Measurements from ENCODE around the gene WDR82. TPM values are rescaled to one million over a fixed set of nuclear protein-coding genes. Genes with fewer than 3 reads are reported as not detected.

WDR82 gene
- total and polyA plus RNA-seq, 10 of the 15 experiments (the other 5 are each of a cell fraction or from before 2014, with no cell fraction given) = 10.1 to 82.4 (median 48.7) TPM

GRCh38 chr3:52313774-52314188 lies 35.3 kb upstream of the WDR82 start (continued):
- TF ChIP-seq ZBTB33 (IDR thresholded peaks at IDR 0.05) (no peak), CEBPB (IDR thresholded peaks at IDR 0.05; ENCODE audit: borderline replicate concordance in 1 of 2, low read depth in 2 of 2, low read length in 2 of 2) (no peak), HSF1 (IDR thresholded peaks at IDR 0.05; ENCODE audit: low read depth, low read length) (peak; percentile 24; the same call in 1 of the 2 replicates), NFYB (IDR thresholded peaks at IDR 0.05; ENCODE audit: insufficient read depth, low read depth, low read length) (no peak), ETV6 (conservative IDR thresholded peaks at IDR 0.05 in 1 of 2, IDR thresholded peaks at IDR 0.05 in 1 of 2; ENCODE audit: borderline replicate concordance in 1 of 2, low read depth in 1 of 2) (peak in 1 of 2 experiments; percentile 56; a peak in 1 of 4 replicates)

- no peaks in the 10 kb centered on the region for H3K9me3 ChIP-seq (replicated peaks; ENCODE audit: control insufficient read depth, insufficient read depth, low read length)
- peak; percentile 51 for ATAC-seq
- intact Hi-C loops (cut with micrococcal nuclease; ENCODE audit: unreplicated experiment) = no loop called here
- no peaks in the 10 kb centered on the region for H3K79me2 ChIP-seq (ENCODE audit: control insufficient read depth, insufficient read depth, low read length)
- peak overlapping the region; percentile 84 for H3K4me2 ChIP-seq (ENCODE audit: control insufficient read depth, insufficient read depth)
- no TSS peak for BruUV-seq (replicated peaks)
- CTCF ChIA-PET = interaction anchor here (1.1 to 8.2 kb wide), 4 partner anchors 12 to 82 kb away, joined by 4 to 60 read pairs (median 12); no protein-coding TSS in a partner anchor
- no peak for FAIRE-seq
- SMC1A ChIA-PET (ENCODE audit: uncharacterized antibody, unreplicated experiment) = interaction anchor here (0.7 to 2.6 kb wide), 5 partner anchors 13 to 28 kb away, joined by 3 to 12 read pairs (median 4); no protein-coding TSS in a partner anchor
- H4K20me1 ChIP-seq (ENCODE audit: control insufficient read depth, insufficient read depth) = no peaks in the 10 kb centered on the region
- RAD21 ChIA-PET (ENCODE audit: unreplicated experiment) = interaction anchor here (0.7 to 1.7 kb wide), 5 partner anchors 12 to 37 kb away, joined by 3 to 7 read pairs (median 4); partner anchors contain the start of gene GLYCTK
- POLR2A ChIA-PET = interaction anchor here (1.1 to 5.7 kb wide), 3 partner anchors 13 to 116 kb away, joined by 3 to 29 read pairs (median 5); partner anchors contain the start of gene ALAS1
- H3K4me1 ChIP-seq (ENCODE audit: control insufficient read depth, insufficient read depth, low read length) = peaks cover 63% of the 10 kb centered on the region
- DNase-seq (ENCODE audit: low read depth, low spot score) = no peak
- H3K36me3 ChIP-seq (ENCODE audit: control insufficient read depth in 2 of 2, insufficient read depth in 2 of 2, low read length in 1 of 2) = no peaks in the 10 kb centered on the region; a peak in 1 of 4 replicates
- in situ Hi-C loops (cut with MboI) = no loop called here
- peak overlapping the region; percentile 62 for H3K9ac ChIP-seq (ENCODE audit: control insufficient read depth, insufficient read depth, low read length)
- H3K27me3 ChIP-seq (replicated peaks in 1 of 2; ENCODE audit: control insufficient read depth in 2 of 2, insufficient read depth in 2 of 2, low read length in 1 of 2) = no peaks in the 10 kb centered on the region
- H3K27ac ChIP-seq (ENCODE audit: control insufficient read depth, insufficient read depth) = peak overlapping the region; percentile 97
- WGBS (ENCODE audit: insufficient coverage, insufficient replicate concordance, low lambda C conversion rate, missing lambda C conversion rate) = 50% methylated on average over 2 of the region's 2 CpGs
- H3K4me3 ChIP-seq = peak overlapping the region; percentile 59
- no peak overlapping the region for H2AFZ ChIP-seq (ENCODE audit: control insufficient read depth, low read depth, low read length)
- TF ChIP-seq RFX5 (IDR thresholded peaks at IDR 0.05; ENCODE audit: low read depth, low read length) (no peak), HCFC1 (IDR thresholded peaks at IDR 0.05; ENCODE audit: low read length) (no peak), STAT3 (IDR thresholded peaks at IDR 0.05; ENCODE audit: low read depth, low read length) (no peak), BACH1 (IDR thresholded peaks at IDR 0.05; ENCODE audit: borderline replicate concordance) (no peak), KLF5 (IDR thresholded peaks at IDR 0.05; ENCODE audit: partially characterized antibody) (no peak), E2F4 (IDR thresholded peaks at IDR 0.05; ENCODE audit: low read depth, low read length) (no peak), EED (IDR thresholded peaks at IDR 0.05; ENCODE audit: low read depth) (no peak), ATF7 (IDR thresholded peaks at IDR 0.05; ENCODE audit: low read depth) (no peak), IKZF2 (IDR thresholded peaks at IDR 0.05) (no peak), JUNB (IDR thresholded peaks at IDR 0.05) (no peak), WRNIP1 (IDR thresholded peaks at IDR 0.05; ENCODE audit: borderline replicate concordance, low read depth, low read length) (no peak), SPI1 (IDR thresholded peaks at IDR 0.05; ENCODE audit: borderline replicate concordance, insufficient read depth, low read depth, low read length) (peak; percentile 73; the same call in 1 of the 2 replicates)
Observed at GRCh38 chr3:52313188-52313773, 34.8 kb upstream of the WDR82 start.
